ENCODE data around the gene VPS72.

GRCh38 chr1:151145304-151146071 is 44.5 kb downstream of the VPS72 start:
- TF ChIP-seq CTCF (IDR thresholded peaks at IDR 0.05; ENCODE audit: low read depth, low read length) = no peak
- no peak for TF ChIP-seq MAX (IDR thresholded peaks at IDR 0.05; ENCODE audit: low read depth, low read length)
- no peak for TF ChIP-seq POLR2A (IDR thresholded peaks at IDR 0.05; ENCODE audit: extremely low read depth, insufficient read length)
- TF ChIP-seq MYC (IDR thresholded peaks at IDR 0.05; ENCODE audit: low read depth, low read length) = no peak

Data from NB4 (cell line).